C1 segment of cervical spinal cord (tissue), 14 donors: ENCODE measurements around the gene FAM168A.
A peak's percentile ranks its signal among the peaks of the same experiment; 100 is the strongest.
"Not testable (repeated sequence)": the region's sequence is repeated elsewhere in the genome, so short reads cannot be mapped to it uniquely, and the experiment has no call there.

Experiments
- DNase-seq, 14 donors: peaks; one replicate each; lab custom pipeline; 2025; lab: John Stamatoyannopoulos, UW

The FAM168A gene

DNA sequence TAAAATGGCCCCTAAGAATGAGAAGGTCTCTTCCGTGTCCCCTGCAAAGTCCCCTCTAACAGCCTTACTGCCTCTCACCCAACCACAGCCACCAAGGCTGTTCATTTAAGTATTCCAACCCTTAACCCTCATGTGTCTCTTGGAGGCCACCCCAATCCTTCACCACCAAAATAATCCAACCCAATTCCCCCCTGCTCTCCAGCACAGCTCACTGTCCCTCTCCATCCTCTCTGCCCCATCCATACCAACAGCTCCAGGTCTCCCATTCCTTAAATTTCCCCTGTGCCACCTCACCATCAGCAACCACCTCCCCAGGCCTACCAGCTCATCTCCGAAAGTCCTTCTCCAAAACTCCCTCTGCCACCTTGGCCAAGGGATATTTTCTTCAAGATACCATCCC, 1.4 kb downstream of the FAM168A start:
- peak in 1 of 14 donors; percentile 9 for DNase-seq

DNA sequence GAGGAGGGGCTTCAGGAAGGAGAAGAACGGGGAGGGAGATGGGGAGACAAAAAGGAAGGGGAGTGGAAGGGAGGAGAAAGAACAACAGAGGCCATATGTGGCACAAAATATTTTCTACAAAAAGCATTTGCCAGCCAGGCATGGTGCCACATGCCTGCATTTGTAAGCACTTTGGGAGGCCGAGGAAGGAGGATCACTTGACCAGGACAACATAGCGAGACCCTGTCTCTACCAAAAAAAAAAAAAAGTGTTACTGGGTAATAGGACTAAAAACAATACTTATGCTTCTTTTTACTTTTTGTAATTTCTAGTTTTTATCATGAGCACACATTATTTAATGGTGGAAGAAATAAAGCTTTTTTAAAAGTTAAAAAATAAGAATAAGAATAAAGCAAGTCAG, 5.3 kb downstream of the FAM168A start:
- DNase-seq = no peak

DNA sequence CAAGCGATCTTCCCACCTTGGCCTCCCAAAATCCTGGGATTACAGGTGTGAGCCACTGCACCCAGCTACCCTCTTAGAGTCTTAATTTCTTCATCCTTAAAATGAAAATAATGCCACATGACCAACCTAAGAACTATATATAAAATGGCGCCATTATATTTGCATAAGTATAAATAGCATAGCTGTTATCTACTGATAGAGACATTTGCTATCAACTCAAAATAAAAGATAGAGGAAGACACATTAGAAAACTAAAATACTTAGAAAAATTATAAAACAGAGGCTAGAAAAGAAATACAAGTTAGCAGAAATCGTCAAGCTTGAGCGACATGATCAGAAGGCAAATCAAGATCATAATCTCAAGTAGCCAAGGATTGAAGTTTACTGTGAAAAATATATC, 6.2 kb downstream of the FAM168A start:
- no peak for DNase-seq

DNA sequence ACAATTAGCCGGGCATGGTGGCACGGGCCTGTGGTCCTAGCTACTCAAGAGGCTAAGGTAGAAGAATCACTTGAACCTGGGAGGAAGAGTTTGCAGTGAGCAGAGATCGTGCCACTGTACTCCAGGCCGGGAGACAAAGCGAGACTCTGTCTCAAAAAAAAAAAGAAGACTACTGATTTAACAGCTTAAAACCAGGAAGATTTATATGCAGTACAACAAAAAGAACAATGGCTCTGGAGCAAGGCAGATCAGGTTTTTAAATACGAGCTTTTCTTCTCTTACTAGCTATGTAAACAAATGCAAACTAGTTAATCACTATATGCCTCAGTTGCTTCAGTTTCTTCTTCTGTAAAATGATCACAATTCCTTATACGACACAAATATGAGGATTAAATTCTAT, 6.9 kb downstream of the FAM168A start:
- DNase-seq = no peak

DNA sequence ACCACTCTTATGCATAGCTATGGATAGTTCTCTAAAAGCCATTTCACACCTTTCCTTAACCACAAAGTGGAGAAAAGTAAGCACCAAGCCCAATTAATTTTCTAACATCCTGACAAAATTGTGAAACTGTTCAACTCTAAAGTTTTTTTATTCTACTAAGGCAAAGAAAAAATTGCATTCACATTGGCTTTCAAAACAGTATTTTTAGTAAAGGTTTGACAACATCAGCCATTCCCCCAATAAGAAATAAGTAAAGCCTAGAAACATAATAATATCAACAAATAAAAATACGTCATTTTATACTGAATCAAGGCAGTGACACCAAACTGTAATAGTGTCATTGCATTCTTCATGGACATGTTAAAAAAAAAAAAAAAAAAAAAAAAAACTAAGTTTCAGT, 11.1 kb downstream of the FAM168A start:
- no peak for DNase-seq

DNA sequence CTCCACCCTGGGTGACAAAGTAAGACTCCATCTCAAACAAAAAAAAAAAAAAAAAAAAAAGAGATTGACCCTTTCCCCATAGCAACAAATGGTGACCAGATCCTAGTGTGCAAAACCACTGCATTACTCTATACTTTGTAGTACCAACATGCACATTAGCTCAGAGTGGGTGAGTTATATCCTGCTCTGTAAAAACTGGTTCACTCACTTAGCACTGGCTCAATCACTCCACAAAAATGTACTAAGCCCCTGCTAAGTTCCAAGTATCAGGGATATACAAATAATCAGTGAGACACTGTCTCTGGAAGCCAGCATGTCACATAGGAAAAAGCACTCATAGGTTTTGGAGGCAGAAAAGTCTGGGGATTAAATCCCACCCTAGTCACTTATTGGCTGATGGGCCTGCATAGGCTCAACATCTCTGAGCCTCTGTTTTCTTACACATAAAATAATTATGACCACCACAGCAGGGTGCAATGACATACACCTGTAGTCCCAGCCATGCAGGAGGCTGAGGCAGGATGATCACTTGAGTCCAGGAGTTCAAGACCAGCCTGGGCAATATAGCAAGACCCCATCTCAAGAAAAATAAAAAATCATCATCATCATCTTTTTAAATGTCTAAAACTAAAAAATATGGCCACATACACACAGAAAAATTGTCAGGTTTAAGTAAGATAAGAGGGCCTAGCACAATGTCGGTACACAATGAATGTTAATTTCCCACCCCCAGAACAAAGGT, 11.9 kb downstream of the FAM168A start:
- no peak for DNase-seq

DNA sequence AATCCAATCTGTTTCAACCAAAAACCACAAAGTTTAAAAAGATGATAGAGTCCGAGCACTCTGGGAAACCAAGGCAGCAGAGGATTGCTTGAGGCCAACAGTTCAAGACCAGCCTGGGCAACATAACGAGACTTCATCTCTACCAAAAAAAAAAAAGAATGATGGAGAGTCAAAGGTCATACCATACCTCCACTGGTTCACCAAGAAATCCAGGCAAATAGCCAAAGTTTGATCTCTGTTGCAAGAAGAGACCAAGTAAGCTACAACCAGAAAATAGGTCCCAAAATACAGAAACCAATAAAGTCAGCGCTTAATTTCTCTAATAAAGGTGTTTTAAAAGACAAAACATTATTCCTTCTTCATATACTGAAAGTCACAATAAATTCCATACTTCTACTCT, 13.1 kb downstream of the FAM168A start:
- no peak for DNase-seq

DNA sequence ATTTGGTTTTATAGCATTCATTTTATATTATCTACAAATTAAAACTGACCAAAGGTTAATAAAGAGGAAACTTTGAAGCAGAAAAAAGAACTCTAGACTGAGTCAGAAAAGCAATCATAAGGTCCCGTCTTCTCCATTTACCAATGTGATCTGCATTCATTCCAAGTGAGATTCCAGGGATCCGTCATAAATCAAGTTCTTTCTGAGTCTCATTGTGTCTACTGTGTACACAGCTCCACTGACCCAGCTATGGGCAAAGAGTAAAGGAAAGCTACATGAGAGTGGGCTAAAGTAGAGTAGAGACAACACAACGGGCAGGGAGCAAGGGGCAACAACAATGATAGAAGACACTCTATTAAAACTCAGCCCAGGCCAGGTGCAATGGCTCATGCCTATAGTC, 15.3 kb downstream of the FAM168A start:
- no peak for DNase-seq

DNA sequence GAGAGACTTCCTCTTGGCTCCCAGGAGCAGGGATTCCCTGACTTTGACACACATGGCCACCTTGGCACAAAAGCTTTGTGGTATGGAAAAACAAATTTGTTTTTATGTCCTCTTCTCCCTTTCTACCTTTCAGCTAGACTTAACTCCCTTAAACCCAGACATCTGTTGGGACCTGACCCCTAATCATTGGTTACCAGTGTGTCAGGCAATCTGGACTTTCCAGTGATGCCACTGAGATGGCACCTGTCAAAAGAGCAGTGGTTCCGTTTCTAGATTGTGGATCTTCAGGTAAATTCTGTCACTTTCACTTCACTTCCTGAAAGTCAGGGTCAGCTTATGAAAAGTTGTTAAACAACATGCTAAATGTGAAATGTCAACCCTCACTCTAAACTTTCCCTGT, 17.2 kb downstream of the FAM168A start:
- not testable (repeated sequence) for DNase-seq

DNA sequence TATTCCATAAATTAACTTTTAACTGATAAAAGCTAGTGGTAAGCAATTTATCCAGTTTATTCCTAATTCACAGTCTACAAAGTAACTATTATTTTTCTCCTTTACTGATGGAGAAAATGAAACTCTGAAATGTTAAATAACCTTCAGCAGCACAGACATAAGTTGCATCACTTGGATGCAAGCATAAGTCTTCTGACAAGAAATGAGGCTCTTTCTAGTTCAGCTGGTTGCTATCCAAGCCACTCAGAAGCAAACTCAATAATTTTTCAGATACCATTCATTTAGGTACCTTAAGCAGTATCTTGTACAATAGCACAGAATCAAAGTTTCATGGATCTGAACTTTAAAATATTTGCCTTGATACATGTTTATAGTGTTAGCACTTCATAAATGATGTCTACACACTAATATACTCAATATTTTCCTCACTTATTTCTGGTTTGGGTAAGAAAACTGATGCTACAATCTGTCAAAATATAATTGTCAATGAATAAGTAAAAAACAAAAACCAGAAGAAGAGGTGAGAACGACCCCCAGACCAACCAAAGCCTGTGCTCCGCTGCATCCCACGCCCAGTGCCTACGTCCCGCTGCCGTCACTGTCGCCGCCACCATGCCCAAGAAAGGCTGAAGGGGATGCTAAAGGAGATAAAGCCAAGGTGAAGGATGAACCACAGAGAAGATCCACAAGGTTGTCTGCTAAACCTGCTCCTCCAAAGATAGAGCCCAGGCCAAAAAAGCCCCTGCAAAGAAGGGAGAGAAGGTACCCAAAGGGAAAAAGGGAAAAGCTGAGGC, 18.1 kb downstream of the FAM168A start:
- no peak for DNase-seq

DNA sequence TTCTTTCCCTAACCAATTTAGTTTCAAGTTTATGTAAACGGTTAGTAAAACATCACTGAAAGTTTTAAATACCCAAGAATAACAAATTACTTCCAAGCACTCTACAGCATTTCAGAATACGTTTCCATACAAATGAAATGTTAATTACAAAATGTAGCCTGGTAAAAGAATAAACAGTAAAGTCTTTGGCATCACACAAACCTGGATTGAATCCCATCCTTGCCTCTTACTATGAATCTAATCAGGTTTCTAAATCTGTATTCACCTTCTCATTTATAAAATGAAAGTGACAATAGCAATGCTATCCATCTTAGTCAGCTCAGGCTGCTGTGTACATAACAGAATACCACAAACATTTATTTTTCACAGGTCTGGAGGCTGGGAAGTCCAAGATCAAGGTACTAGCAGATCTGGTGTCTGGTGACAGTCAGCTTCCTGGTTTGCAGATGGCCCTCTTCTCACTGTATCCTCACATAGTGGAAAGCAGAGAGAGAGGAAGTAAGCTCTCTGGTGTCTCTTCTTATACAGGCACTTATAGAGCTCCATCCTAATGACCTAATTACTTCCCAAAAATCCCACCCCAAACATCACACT, 19.2 kb downstream of the FAM168A start:
- no peak for DNase-seq

DNA sequence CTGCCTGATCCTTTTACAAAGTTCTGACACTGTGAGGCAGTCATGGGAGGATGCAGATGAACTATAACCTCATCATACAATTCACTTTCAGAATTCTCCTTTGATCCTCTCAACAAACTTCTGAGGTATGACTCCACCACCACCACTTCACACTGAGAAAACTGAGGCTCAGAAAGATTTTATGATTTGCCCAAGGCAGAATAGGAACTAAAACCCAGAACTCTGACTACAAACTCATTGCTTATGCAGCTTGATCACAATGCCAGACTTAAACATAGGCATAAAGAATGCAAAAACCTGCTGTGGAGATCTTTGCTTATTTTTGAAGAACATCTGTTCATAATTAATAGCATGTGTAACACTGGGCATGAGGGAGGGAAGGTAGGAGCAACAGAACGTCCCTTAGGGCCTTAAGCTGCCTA, 20.4 kb downstream of the FAM168A start:
- no peak for DNase-seq

DNA sequence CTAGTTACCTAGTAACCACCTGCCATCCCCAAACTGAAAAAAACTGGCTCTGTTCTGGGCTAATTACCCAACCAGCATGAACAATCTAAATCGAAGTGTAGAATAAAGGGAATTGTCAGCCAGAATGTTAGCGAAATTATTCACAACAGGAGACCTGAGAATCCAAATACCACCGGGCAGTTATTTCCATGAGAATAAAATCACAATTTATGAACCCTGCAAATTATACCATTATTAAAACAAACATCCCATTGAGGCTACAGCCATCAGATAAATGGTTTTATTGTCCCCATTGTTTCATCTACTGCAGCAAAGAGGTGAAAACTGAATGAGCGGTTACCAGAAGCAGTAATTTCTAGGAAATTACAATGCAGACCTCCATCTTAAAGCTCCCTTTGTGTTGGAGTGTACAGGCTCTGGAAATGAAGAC, 21.7 kb downstream of the FAM168A start:
- DNase-seq = no peak

DNA sequence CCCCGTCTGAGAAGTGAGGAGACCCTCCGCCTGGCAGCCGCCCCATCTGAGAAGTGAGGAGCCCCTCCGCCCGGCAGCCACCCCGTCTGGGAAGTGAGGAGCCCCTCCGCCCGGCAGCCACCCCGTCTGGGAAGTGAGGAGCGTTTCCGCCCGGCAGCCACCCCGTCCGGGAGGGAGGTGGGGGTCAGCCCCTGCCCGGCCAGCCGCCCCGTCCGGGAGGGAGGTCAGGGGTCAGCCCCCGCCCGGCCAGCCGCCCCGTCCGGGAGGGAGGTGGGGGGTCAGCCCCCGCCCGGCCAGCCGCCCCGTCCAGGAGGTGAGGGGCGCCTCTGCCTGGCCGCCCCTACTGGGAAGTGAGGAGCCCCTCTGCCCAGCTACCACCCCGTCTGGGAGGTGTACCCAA, 25.9 kb downstream of the FAM168A start:
- not testable (repeated sequence) for DNase-seq

DNA sequence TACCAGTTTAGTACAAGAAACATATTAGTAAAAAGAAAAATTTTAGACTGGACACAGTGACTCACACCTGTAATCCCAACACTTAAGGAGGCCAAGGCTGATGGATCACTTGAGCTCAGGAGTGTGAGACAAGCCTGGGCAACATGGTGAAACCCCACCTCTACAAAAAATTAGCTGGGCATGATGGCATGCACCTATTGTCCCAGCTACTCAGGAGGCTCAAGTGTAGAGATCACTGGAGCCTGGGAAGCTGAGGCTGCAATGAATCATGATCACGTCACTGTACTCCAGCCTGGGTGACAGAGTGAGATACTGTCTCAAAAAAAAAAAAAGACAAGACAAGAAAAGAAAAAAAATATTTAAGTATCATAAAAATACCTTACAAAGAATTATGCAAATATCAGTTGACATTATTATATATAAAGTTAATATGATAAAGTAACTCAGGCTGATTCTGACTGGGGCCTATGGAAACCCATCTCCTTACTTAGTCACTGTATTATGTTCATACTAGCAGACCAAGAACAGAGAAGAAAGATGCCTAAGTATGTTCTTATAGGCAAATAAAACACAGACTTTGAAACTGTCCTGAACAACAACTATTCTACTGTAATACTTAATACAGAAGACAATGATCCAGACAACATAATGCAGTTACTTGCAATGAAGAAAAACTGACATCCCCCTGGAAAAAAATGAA, 27.3 kb downstream of the FAM168A start:
- no peak for DNase-seq

DNA sequence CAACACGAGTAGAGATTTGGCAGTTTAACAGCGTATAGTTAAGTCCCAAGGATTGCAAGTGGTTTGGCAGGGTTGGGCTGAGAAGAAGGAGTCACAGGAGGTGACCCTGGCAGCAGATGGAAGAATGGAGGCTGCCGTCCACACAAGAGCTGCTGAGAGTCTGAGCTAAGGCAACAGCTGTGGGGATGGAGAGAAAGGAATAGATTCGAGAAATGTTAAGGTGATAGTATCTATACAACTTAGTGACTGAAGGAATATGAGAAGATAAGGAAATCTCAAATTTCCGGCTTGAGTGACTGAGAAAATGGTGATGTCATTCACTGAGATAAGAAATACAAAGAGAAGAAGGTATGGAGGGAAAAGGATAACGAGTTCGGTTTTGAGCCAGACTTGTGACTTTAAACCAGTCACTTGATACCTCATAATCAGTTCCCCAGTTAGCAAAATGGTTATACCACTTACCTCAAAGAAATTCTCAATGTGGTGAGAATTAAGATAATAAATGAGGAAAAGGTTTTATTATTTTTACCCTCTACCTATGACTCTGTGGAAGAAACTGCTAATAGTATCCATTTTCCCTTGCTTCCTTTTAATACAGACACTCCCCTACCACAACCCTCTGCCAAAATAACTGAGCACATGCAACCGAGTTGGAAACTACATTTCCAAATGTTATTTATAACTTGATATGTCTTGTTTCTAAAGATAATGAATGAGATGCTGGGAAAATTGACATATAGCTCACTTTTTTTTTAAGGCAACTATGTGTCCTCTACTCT, 30.7 kb downstream of the FAM168A start:
- DNase-seq = no peak

DNA sequence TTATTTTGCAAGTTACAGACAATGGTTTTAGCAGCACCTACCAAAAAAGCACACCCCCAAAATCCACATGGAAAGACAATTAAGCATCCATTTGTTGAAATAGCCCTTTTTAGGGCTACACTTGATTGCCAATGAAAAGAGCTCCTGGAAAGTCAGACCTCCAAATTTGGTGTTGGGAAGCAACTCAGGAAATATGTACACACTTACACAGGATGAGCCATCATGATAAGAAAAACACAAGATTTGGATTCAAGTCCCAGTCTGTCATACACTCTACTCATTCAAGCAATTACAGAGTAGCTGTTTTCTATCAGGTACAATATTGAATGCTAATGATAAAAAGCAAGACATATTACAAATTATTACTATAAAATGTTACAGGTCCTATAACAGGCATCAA, 31.5 kb downstream of the FAM168A start:
- DNase-seq = no peak

DNA sequence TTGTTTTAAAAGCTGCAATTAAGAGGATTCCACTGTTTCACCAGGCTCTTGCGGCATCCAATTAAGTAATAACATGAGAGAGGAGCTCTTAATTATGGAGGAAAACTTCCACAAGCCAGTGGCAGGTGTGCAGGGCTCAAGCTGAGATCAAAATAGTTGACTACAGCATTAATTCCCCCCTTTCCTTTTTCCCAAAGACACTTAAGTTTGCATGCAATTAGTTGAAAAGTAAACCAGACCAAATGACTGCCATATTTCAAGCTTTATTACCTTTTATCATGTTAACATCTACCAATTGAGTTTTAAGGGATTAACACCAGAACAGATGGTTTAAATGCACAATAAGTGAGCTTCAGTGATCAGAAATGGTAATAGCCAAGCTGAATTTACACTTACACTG, 32.1 kb downstream of the FAM168A start:
- no peak for DNase-seq

DNA sequence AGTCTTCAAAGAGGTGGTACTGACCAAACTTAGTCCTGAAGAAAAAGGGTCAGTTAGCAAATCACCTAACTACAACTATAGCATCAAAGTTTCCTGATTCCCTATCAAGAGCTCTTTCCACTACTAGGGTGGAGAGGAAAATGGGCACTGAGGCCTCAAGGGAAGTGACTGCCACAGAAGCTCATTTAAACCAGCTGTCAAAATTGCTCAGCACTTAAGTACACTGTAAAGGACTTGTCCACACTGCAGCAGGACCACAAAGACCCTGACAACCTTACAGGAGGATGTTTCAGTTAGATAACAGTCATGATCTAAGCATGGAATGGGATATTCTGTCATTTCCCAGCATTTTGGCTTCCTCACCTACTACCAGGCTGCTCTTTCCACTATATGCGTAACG, 33.0 kb downstream of the FAM168A start:
- DNase-seq = no peak

DNA sequence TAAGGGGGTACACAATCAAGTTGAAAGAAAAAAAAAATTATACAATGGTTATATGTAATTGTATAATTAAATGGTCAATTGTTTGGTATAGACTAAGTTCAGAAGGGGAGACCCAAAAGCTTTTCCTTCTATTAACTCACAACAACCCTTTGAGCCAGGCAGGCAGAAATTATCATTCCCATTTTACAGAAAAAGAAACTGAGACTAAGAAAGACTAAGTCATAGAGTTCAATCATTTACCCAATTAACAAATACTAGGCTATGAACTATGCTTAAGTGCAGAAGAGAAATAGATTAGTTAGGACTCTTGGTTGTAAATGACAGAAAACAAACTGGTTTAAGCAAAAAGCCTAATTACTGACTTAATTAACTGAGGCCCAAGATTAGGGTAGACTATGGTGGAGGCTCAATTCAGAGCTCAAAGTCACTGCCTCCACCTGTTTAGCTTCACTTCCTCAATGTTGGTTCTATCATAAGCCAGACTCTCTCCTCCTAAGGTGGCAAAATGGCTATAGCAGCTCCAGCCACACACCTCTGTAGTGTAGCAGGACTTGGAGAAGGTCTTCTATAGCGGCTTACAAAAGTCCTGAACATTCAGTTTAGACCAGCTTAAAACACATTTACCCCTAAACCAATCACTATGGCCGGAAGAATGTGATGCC, 34.2 kb downstream of the FAM168A start:
- DNase-seq = no peak

DNA sequence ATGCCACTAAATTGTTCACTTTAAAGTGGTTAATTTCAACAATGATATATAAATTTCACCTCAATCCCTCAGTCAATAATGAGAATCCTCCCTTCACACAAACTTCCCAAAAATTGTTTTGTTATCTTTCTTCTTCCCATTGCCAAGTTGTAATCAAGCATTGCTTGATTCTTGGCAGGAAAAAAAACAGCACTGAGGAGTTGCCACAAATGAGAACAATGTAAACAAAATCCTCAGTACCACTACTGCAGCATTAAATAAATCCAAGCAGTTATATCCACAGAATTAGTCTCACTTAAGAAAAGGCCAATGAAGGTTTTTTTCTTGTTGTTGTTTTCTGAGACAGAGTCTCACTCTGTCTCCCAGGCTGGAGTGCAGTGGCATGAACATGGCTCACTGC, 38.2 kb downstream of the FAM168A start:
- DNase-seq = no peak
